Gastroesophageal sphincter (tissue), 4 donors: Measurements from ENCODE around the gene SCAPER. TPM values are rescaled to one million over a fixed set of nuclear protein-coding genes. Genes with fewer than 3 reads are reported as not detected.

ENCODE experiments used
- ATAC-seq: fragments of 150-250 bp; one replicate; pipeline ENCODE4 v1.9.1; 2016; ENCODE audit warnings: mild to moderate bottlenecking, moderate library complexity
- H3K27ac ChIP-seq, 4 donors: fragments of 200-600 bp; sonication (generic) in 3 of 4; 1 replicate in 3 of 4; 2 replicates in 1 of 4; pipeline ENCODE4 v1.5.1; 2016 to 2019
- H3K27me3 ChIP-seq: fragments of 200-600 bp; sonication (generic); one replicate; pipeline ENCODE4 v1.5.1; 2019
- H3K36me3 ChIP-seq, 2 donors: fragments of 200-600 bp; sonication (generic); one replicate each; pipeline ENCODE4 v1.5.1; 2019; ENCODE audit warnings: control low read depth in 1 of 2
- H3K4me1 ChIP-seq, 3 donors: fragments of 200-600 bp; sonication (generic); 1 replicate in 2 of 3; 2 replicates in 1 of 3; pipeline ENCODE4 v1.5.1; 2016 to 2019; ENCODE audit warnings: control low read depth in 2 of 3
- H3K4me3 ChIP-seq, 2 donors: fragments of 200-600 bp; sonication (generic); one replicate each; pipeline ENCODE4 v1.5.1; 2019; ENCODE audit warnings: mild to moderate bottlenecking in 1 of 2, moderate library complexity in 1 of 2
- H3K9me3 ChIP-seq, 3 donors: fragments of 200-600 bp; sonication (generic); one replicate each; pipeline ENCODE4 v1.5.1; 2017 to 2019; ENCODE audit warnings: control low read depth in 2 of 3
- CTCF ChIP-seq, 4 experiments: fragments of 200-600 bp in 2 of 4; fragments of 450-650 bp in 2 of 4; sonication (generic) in 1 of 4; IDR thresholded peaks; one replicate each; pipeline ENCODE4 v1.5.1; 2017 to 2019; ENCODE audit warnings: antibody characterized with exemption in 4 of 4, mild to moderate bottlenecking in 2 of 4, moderate library complexity in 2 of 4
- EP300 ChIP-seq: sonication (generic); formaldehyde crosslinking; IDR thresholded peaks from one replicate; pipeline ENCODE4 v1.6.1; 2017; ENCODE audit warnings: antibody characterized with exemption, mild to moderate bottlenecking
- POLR2A ChIP-seq, 2 donors: fragments of 450-650 bp; IDR thresholded peaks; one replicate each; pipeline ENCODE4 v1.6.1; 2017; ENCODE audit warnings: antibody characterized with exemption in 2 of 2, mild to moderate bottlenecking in 2 of 2, moderate library complexity in 1 of 2
- POLR2AphosphoS5 ChIP-seq: sonication (generic); formaldehyde crosslinking; IDR thresholded peaks from one replicate; pipeline ENCODE4 v1.6.1; 2017; ENCODE audit warnings: antibody characterized with exemption
- WGBS, 2 donors: methylation state at CpG; one replicate each; pipeline ENCODE4 v1.1.5; 2018; ENCODE audit warnings: low coverage in 1 of 2; 5-methylcytosine and 5-hydroxymethylcytosine counted together
- total RNA-seq, 4 donors: library from RNA; depleted of rRNA; stranded (reverse); fragments of >200 nt; gene quantifications; one replicate each; pipeline ENCODE4 v1.1.0, GENCODE V29; 2016

SCAPER gene
- total RNA-seq, 4 donors from 2014 or later: 21.5 to 34.3 (median 28.7) TPM

GRCh38 chr15:76353903-76354302 lies 551.2 kb downstream of the SCAPER start:
- Histone ChIP-seq H3K27me3 (no peaks in the 10 kb centered on the region), H3K36me3 (peaks cover 0 to 4% of the 10 kb centered on the region in 2 donors), H3K4me1 (no peaks in the 10 kb centered on the region), H3K27ac (no peak overlapping the region), H3K4me3 (no peak overlapping the region), H3K9me3 (no peaks in the 10 kb centered on the region)
- TF ChIP-seq CTCF (IDR thresholded peaks at IDR 0.05) (no peak), EP300 (no peak), POLR2AphosphoS5 (no peak), POLR2A (IDR thresholded peaks at IDR 0.05) (no peak)
- ATAC-seq: no peak
- WGBS, 2 donors: 97 to 100% methylated on average over 2 to 10 of the region's 10 CpGs

GRCh38 chr15:76353023-76353577 lies 552.0 kb downstream of the SCAPER start:
- H3K36me3 ChIP-seq: no peaks in the 10 kb centered on the region
- TF ChIP-seq CTCF (IDR thresholded peaks at IDR 0.05) (no peak), POLR2AphosphoS5 (no peak), EP300 (no peak), POLR2A (IDR thresholded peaks at IDR 0.05) (no peak)
- H3K27ac ChIP-seq: no peak overlapping the region
- no peaks in the 10 kb centered on the region for H3K4me1 ChIP-seq
- H3K27me3 ChIP-seq: no peaks in the 10 kb centered on the region
- 100% methylated on average over 1 of the region's 1 CpG for WGBS, 2 donors
- no peaks in the 10 kb centered on the region for H3K9me3 ChIP-seq
- no peak for ATAC-seq
- no peak overlapping the region for H3K4me3 ChIP-seq

GRCh38 chr15:76349301-76350070 lies 555.7 kb downstream of the SCAPER start:
- Histone ChIP-seq H3K4me3 (no peak overlapping the region), H3K9me3 (no peaks in the 10 kb centered on the region), H3K36me3 (no peaks in the 10 kb centered on the region), H3K27ac (no peak overlapping the region), H3K27me3 (peaks cover 30% of the 10 kb centered on the region), H3K4me1 (peaks cover 0 to 24% (median 6%) of the 10 kb centered on the region in 3 donors)
- WGBS, 2 donors: 83 to 90% methylated on average over 1 of the region's 1 CpG
- ATAC-seq: no peak
- TF ChIP-seq CTCF (IDR thresholded peaks at IDR 0.05): no peak
- TF ChIP-seq POLR2AphosphoS5: no peak

GRCh38 chr15:76347482-76348055 lies 557.6 kb downstream of the SCAPER start:
- H3K9me3 ChIP-seq: no peaks in the 10 kb centered on the region
- peak overlapping the region; percentile 31 to 62 for H3K4me3 ChIP-seq
- H3K27ac ChIP-seq: peak overlapping the region in 2 of 4 donors; percentile 73 to 80
- WGBS, 2 donors: 60 to 61% methylated on average over 10 to 13 of the region's 13 CpGs
- peaks cover 0 to 31% (median 6%) of the 10 kb centered on the region in 3 donors for H3K4me1 ChIP-seq
- H3K36me3 ChIP-seq: peaks cover 0 to 2% of the 10 kb centered on the region in 2 donors
- H3K27me3 ChIP-seq: peaks cover 49% of the 10 kb centered on the region
- ATAC-seq: no peak
- TF ChIP-seq POLR2AphosphoS5 (no peak), EP300 (no peak), POLR2A (IDR thresholded peaks at IDR 0.05) (no peak), CTCF (IDR thresholded peaks at IDR 0.05) (no peak)
